ENCODE measurements around the gene HECW1. TPM values are rescaled to one million over a fixed set of nuclear protein-coding genes. Genes with fewer than 3 reads are reported as not detected.

HECW1 gene
- total RNA-seq, 2 experiments from 2014 or later, result not detected

DNA sequence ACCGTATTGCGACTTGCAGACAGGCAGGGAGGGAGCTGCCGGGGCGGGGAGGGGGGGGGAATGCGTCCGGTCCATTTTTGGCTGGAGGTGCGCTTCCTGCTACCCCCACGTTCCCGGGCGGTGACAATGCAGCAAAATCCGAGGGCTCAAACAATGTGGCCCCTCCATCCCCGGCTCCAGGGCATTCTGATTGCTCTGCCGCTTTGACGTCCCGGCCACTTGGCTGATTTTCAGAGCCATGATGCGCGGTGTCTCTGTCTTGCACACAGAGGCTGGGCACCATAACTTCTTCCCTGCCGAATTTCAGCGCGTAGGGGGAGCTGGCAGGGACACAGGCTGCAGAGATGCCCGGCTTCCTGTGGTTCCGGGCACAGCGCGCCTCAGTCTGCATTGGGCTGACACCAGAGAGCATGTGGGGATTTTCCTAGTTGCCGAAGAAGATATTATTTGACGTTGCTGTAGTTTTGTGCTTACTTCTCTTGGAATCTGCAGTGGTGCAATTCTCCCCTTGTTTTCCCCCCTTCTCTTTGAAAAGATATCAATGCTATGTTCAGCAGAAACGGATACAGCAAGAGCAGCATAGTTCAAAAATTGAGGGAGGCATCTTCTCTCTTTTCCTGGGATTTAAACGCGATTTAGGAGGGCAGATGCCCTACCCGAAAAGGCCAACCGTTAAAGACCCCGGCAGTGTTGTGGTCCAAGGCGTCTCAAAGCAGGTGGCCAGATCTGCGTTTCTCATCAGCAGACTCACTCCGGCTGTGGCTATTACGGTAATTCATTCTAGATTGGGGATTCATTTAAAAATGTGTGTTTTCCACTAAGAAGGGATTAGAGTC is 1.4 kb downstream of the HECW1 start:
- ChIA-PET POLR2A (no interaction called here), CTCF (no interaction called here)
- H3K4me1 Mint-ChIP-seq (ENCODE audit: low read depth), result peaks cover 6% of the 10 kb centered on the region
- no peaks in the 10 kb centered on the region for H3K36me3 Mint-ChIP-seq (ENCODE audit: low read depth)
- ATAC-seq, result no peak
- no peak overlapping the region for H3K27ac Mint-ChIP-seq
- no peaks in the 10 kb centered on the region for H3K9me3 Mint-ChIP-seq (ENCODE audit: insufficient read depth)
- DNase-seq, result no peak
- H3K27me3 Mint-ChIP-seq (ENCODE audit: low read depth), result peaks cover 64% of the 10 kb centered on the region
- H3K4me3 Mint-ChIP-seq, result peak overlapping the region; percentile 22

DNA sequence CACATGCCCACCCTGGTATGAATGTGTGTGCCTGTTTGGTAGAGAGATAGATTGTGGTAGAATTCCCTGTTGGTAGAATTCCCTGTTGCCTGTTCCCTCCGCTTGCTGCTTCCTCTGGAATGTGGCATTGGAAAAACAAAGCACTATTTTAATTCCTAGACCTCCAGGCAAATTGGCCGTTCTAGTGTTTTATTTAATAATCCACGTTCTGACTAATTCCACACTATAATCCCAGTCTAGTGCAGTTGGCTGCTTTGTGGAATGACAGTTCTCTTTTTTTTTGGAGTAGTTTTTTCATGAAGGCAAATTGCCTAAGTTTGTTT is 2.0 kb downstream of the HECW1 start:
- no peak for ATAC-seq
- CTCF ChIA-PET, result interaction anchor here (0.7 kb wide), 1 partner anchor 173 kb away, joined by 3 read pairs; no protein-coding TSS in a partner anchor

DNA sequence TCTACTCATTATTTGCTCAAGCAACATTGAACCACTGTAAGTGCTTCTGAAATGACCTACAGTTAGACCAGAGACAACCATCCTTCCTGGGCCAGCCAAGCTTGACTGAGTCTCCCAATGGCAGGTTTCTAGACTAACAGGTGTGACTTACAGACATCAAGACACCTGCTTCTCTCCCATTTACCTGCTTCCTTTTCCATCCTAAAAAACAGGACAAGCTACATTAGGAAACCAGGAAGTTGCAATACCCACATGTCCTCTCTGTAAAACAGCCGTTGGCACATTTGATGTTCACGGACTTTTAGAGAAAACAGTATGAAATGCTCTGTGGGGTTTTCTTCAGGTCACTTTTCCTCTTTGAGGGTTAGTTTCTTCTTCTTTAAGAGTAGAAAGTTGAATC is 4.0 kb downstream of the HECW1 start:
- Mint-ChIP-seq H3K4me3 (no peak overlapping the region), H3K27ac (no peak overlapping the region), H3K36me3 (ENCODE audit: low read depth) (no peaks in the 10 kb centered on the region), H3K9me3 (ENCODE audit: insufficient read depth) (no peaks in the 10 kb centered on the region), H3K27me3 (ENCODE audit: low read depth) (peaks cover 50% of the 10 kb centered on the region), H3K4me1 (ENCODE audit: low read depth) (peaks cover 6% of the 10 kb centered on the region)
- ChIA-PET CTCF (no interaction called here), POLR2A (no interaction called here)
- ATAC-seq (no peak), DNase-seq (no peak)

More for the DNA sequence above, 2.0 kb downstream of the HECW1 start:
- POLR2A ChIA-PET, result no interaction called here
- no peaks in the 10 kb centered on the region for H3K36me3 Mint-ChIP-seq (ENCODE audit: low read depth)
- no peak for DNase-seq
- no peak overlapping the region for H3K27ac Mint-ChIP-seq
- peaks cover 6% of the 10 kb centered on the region for H3K4me1 Mint-ChIP-seq (ENCODE audit: low read depth)
- no peak overlapping the region for H3K4me3 Mint-ChIP-seq
- no peaks in the 10 kb centered on the region for H3K9me3 Mint-ChIP-seq (ENCODE audit: insufficient read depth)
- peaks cover 63% of the 10 kb centered on the region for H3K27me3 Mint-ChIP-seq (ENCODE audit: low read depth)

DNA sequence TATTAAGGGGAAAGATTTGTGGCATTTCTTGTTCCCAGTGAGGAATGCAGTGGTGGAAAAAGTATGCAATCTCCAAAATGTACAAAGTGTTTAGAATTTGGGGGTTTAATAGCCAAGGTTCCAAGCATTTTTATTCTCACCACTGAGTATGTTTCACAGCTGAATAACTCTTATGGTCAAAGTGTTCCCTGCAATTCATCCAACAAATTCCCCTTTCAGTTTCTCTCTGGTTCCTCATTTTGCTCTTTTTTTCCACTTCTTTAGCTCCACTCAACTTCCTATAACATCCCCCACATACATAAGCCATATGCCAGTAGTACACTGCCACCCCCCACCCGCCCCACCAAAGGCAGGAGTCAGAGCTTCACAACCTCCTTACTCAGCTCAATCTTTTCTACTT is 4.6 kb downstream of the HECW1 start:
- DNase-seq, result no peak
- CTCF ChIA-PET, result no interaction called here
- Mint-ChIP-seq H3K27me3 (ENCODE audit: low read depth) (peaks cover 43% of the 10 kb centered on the region), H3K4me1 (ENCODE audit: low read depth) (peaks cover 6% of the 10 kb centered on the region), H3K4me3 (no peak overlapping the region), H3K36me3 (ENCODE audit: low read depth) (no peaks in the 10 kb centered on the region), H3K27ac (no peak overlapping the region), H3K9me3 (ENCODE audit: insufficient read depth) (no peaks in the 10 kb centered on the region)
- POLR2A ChIA-PET, result no interaction called here
- ATAC-seq, result no peak

DNA sequence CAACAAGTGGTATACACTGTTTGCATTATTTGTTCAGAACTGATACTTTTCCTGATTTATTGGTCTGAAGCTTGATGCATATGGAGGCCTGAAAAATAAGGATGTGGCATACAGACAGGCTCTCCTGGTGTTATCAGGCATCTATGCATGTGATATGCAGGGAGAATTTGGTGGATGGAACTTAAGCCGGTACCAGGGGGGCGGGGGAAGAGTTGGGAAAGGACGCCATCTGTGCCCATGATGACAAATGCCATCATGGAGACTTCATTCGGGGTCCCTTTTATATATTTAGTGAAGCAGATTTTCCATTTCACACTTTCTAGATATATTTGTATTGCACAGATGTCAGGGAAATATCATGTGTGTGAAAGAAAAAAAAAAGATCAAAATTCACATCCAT is 5.4 kb downstream of the HECW1 start:
- Mint-ChIP-seq H3K27me3 (ENCODE audit: low read depth) (peaks cover 38% of the 10 kb centered on the region), H3K9me3 (ENCODE audit: insufficient read depth) (no peaks in the 10 kb centered on the region), H3K4me1 (ENCODE audit: low read depth) (peaks cover 6% of the 10 kb centered on the region), H3K4me3 (no peak overlapping the region), H3K27ac (no peak overlapping the region), H3K36me3 (ENCODE audit: low read depth) (no peaks in the 10 kb centered on the region)
- ATAC-seq, result no peak
- no peak for DNase-seq
- ChIA-PET CTCF (no interaction called here), POLR2A (no interaction called here)

DNA sequence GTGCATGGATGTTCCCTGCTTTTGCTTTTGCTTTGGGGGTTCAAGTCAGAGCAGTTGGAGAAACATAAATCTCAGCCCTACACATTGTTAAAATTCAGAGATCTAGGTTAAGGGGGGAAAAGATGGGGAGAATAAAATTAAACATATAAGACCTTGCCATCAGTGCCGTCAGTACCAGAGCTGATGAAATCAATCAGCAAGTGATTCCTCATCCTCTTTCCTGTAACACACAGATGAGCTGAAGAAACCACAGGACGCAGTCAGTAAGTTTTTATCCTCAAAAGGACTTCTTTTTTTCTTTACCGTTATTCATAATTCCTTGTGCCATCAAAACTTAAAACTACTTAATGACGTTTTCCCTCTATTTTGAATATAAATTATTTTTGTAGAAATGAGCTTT is 5.9 kb downstream of the HECW1 start:
- Mint-ChIP-seq H3K27ac (no peak overlapping the region), H3K27me3 (ENCODE audit: low read depth) (peaks cover 38% of the 10 kb centered on the region), H3K36me3 (ENCODE audit: low read depth) (no peaks in the 10 kb centered on the region), H3K9me3 (ENCODE audit: insufficient read depth) (no peaks in the 10 kb centered on the region), H3K4me1 (ENCODE audit: low read depth) (peaks cover 6% of the 10 kb centered on the region), H3K4me3 (no peak overlapping the region)
- no peak for DNase-seq
- ChIA-PET POLR2A (no interaction called here), CTCF (no interaction called here)
- ATAC-seq, result no peak

DNA sequence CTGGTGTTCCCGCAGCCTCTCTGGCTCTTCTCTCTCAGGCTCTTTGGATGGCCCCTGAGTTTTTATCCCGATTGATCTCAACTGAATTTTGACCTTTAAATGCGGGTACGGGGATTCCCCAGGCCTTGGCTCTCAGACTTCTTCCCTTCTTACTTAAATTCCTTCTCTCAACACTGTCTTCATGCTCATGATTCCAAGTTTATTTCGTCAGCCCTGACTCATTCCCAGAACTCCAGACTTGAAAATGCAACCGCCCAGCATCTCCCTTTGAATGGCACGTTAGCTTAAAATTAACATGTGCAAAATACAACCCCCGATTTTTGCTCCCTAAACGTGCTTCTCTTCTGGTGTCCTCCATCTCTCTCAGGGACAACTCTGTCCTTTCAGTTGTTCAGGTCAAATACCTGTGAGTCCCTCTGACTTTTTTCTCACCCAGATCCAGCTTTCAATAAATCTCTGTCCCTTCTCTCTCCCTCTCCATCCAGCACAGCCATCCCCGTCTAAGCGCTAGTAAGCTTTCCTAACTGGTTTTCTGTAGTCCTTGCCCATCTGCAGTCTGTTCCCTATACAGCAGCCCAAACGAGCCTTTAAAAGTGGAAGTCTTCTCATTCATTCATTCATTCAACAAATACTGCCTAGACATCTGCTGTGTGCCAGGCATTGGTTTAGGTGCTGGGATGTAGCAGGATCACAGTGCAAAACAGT is 7.1 kb downstream of the HECW1 start:
- DNase-seq, result no peak
- Mint-ChIP-seq H3K27me3 (ENCODE audit: low read depth) (peaks cover 29% of the 10 kb centered on the region), H3K4me1 (ENCODE audit: low read depth) (no peaks in the 10 kb centered on the region), H3K9me3 (ENCODE audit: insufficient read depth) (no peaks in the 10 kb centered on the region), H3K36me3 (ENCODE audit: low read depth) (no peaks in the 10 kb centered on the region), H3K4me3 (no peak overlapping the region), H3K27ac (no peak overlapping the region)
- ChIA-PET POLR2A (no interaction called here), CTCF (interaction anchor here (0.9 kb wide), 1 partner anchor 12 kb away, joined by 3 read pairs; no protein-coding TSS in a partner anchor)
- no peak for ATAC-seq

DNA sequence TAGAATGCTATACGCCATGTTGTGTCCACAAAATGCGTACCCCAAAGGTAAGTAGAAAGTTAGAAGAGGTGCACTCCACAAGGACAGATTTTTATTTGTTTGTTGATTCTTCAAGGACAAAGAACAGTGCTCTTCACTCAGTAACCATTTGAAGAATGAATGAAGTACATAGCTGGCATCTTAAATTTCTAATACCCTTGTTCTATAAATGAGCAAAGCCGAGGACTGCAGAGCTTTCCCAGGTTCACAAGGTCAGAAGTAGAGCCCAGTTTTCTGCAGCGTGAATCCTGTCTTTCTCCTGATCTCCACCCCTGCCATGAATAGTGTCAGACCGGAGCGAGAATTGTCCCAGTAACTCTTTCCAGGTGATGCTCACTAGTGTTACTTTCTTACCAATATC is 9.5 kb downstream of the HECW1 start:
- H3K9me3 Mint-ChIP-seq (ENCODE audit: insufficient read depth), result no peaks in the 10 kb centered on the region
- ChIA-PET POLR2A (no interaction called here), CTCF (interaction anchor here (0.6 kb wide), 1 partner anchor 522 kb away, joined by 3 read pairs; no protein-coding TSS in a partner anchor)
- no peak overlapping the region for H3K4me3 Mint-ChIP-seq
- ATAC-seq (no peak), DNase-seq (no peak)
- H3K4me1 Mint-ChIP-seq (ENCODE audit: low read depth), result no peaks in the 10 kb centered on the region
- H3K27me3 Mint-ChIP-seq (ENCODE audit: low read depth), result peaks cover 10% of the 10 kb centered on the region
- no peak overlapping the region for H3K27ac Mint-ChIP-seq
- H3K36me3 Mint-ChIP-seq (ENCODE audit: low read depth), result no peaks in the 10 kb centered on the region

DNA sequence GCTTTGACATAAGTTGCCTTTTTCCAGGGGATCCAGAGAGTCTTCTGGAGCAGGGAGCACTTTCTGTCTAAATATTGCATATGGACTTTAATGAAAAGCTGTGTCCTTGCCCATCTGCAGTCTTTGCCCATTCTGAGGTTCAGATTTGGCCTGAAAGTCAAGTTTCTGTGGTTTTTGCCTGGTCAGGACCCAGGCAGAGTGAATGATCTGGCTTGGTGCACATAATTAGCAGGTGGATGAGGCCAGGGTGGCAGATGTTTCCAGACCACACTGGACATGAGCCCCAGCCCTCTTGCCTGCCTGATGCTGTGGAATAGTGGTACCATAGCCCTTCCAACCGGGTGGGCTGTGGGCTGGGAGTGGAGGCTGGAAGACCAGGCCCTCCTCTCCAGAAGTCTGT is 11.0 kb downstream of the HECW1 start:
- no peaks in the 10 kb centered on the region for H3K27me3 Mint-ChIP-seq (ENCODE audit: low read depth)
- H3K9me3 Mint-ChIP-seq (ENCODE audit: insufficient read depth), result no peaks in the 10 kb centered on the region
- DNase-seq (no peak), ATAC-seq (no peak)
- no peak overlapping the region for H3K4me3 Mint-ChIP-seq
- no peaks in the 10 kb centered on the region for H3K4me1 Mint-ChIP-seq (ENCODE audit: low read depth)
- CTCF ChIA-PET, result interaction anchor here (0.8 kb wide), 1 partner anchor 15 kb away, joined by 3 read pairs; no protein-coding TSS in a partner anchor
- H3K36me3 Mint-ChIP-seq (ENCODE audit: low read depth), result no peaks in the 10 kb centered on the region
- no peak overlapping the region for H3K27ac Mint-ChIP-seq
- POLR2A ChIA-PET, result no interaction called here

DNA sequence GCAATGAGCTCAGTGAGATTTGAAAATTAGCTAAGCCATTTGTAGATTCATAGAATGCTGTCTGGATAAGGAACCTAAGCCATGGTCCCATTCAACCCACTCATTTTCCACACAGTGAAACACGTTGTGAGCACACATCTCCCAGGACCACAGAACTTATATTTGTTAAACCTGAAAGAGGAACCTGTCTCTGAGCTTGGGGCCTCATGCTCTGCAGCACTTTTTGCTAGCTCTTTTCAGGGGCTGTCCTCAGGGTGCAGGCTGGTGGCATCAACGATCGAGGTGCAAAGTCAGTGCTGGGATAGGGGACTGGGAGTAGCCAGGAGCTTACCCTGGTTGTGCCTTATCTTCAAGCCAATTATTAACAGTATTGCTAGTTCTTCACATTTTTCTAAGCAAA is 11.9 kb downstream of the HECW1 start:
- Mint-ChIP-seq H3K27me3 (ENCODE audit: low read depth) (peaks cover 3% of the 10 kb centered on the region), H3K4me1 (ENCODE audit: low read depth) (no peaks in the 10 kb centered on the region), H3K4me3 (no peak overlapping the region), H3K27ac (no peak overlapping the region), H3K36me3 (ENCODE audit: low read depth) (no peaks in the 10 kb centered on the region), H3K9me3 (ENCODE audit: insufficient read depth) (no peaks in the 10 kb centered on the region)
- CTCF ChIA-PET, result no interaction called here
- ATAC-seq (no peak), DNase-seq (no peak)
- POLR2A ChIA-PET, result no interaction called here

DNA sequence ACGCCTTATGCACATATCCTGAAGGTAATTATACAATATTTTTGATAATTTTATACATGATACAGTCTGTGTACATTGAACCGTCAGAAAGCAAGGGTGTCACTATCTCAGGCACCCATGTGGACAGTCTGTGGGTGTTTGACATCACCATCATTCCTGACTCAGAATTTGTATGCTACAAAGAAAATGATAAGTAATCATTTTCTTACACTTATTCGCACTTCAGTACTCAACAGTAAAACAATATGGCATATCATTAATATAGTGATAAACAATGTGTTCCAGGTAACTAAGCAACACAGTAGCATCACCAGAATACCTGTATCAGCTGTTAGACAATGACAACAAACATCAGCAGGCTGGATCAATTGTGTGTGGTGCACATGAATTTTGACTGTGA is 17.9 kb downstream of the HECW1 start:
- Mint-ChIP-seq H3K27me3 (ENCODE audit: low read depth) (peaks cover 3% of the 10 kb centered on the region), H3K36me3 (ENCODE audit: low read depth) (no peaks in the 10 kb centered on the region), H3K27ac (no peak overlapping the region), H3K4me3 (no peak overlapping the region), H3K9me3 (ENCODE audit: insufficient read depth) (no peaks in the 10 kb centered on the region), H3K4me1 (ENCODE audit: low read depth) (no peaks in the 10 kb centered on the region)
- DNase-seq, result no peak
- POLR2A ChIA-PET, result no interaction called here
- CTCF ChIA-PET, result no interaction called here
- ATAC-seq, result no peak

DNA sequence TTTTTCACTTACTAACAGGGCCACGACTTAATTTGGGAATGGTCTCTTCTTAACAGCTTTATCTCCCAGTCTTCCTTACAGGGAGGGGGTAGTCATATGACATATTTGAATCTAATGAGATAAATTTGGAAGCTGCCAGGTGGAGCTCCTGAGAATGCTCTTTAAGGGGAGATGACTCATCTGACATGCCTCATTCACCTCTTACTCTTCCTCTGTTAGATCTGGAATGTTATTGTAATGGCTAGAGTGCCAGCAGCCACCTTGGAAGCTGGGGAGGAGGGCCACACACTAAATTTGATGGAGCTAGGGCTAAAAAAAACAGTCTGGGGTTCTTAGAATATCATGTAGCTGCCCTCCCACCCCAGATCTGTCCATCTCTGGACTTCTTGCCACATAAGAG is 22.7 kb downstream of the HECW1 start:
- POLR2A ChIA-PET, result no interaction called here
- Mint-ChIP-seq H3K9me3 (ENCODE audit: insufficient read depth) (no peaks in the 10 kb centered on the region), H3K36me3 (ENCODE audit: low read depth) (no peaks in the 10 kb centered on the region), H3K4me3 (no peak overlapping the region), H3K27me3 (ENCODE audit: low read depth) (peaks cover 2% of the 10 kb centered on the region), H3K27ac (no peak overlapping the region), H3K4me1 (ENCODE audit: low read depth) (no peaks in the 10 kb centered on the region)
- DNase-seq (no peak), ATAC-seq (no peak)
- CTCF ChIA-PET, result no interaction called here

Data from activated CD8-positive, alpha-beta T cell treated with anti-CD3 and anti-CD28 coated beads, Interleukin-2, amount 10 ng/mL, durations not matched to agents 7 days and 5 days (primary cell).